GM13976 (cell line): ENCODE results near the gene TMC7.

Source experiments
- DNase-seq: peaks from one replicate; pipeline ENCODE4 v3.0.0; 2012; ENCODE audit warnings: low spot score
- in situ Hi-C: fragments of 300-500 bp; cut with MboI; formaldehyde crosslinking; loops from one replicate; pipeline ENCODE4 v1.12.0; 2022; ENCODE audit warnings: low sequenced_read_pairs, mixed read lengths, inconsistent platforms; ENCODE audit not compliant: unreplicated experiment
- TF ChIP-seq, protein P1 (sequence below): IDR thresholded peaks from 2 replicates; pipeline ENCODE4 v1.5.1; 2012; ENCODE audit warnings: borderline replicate concordance, mild to moderate bottlenecking; ENCODE audit not compliant: insufficient read depth; ENCODE audit errors: extremely low read depth, missing control alignments, control extremely low read depth

TMC7 gene

DNA sequence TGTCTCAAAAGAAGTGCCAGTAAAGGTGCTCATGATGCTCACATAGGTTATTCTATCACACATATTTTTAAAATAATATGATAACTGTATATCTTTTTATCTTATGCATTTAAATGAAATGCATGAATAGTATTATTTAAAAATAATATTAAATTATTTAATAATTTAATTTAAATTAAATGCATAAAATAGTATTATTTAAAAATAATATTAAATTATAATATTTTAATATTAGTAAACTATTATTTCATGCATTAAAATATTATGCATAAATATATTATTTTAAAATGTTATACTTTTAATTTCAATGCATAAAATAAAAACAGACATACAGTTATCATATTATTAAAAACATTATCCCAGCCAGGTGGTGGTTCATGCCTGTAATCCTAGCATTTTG lies 33.4 kb downstream of the TMC7 start:
- TF ChIP-seq, protein P1, sequence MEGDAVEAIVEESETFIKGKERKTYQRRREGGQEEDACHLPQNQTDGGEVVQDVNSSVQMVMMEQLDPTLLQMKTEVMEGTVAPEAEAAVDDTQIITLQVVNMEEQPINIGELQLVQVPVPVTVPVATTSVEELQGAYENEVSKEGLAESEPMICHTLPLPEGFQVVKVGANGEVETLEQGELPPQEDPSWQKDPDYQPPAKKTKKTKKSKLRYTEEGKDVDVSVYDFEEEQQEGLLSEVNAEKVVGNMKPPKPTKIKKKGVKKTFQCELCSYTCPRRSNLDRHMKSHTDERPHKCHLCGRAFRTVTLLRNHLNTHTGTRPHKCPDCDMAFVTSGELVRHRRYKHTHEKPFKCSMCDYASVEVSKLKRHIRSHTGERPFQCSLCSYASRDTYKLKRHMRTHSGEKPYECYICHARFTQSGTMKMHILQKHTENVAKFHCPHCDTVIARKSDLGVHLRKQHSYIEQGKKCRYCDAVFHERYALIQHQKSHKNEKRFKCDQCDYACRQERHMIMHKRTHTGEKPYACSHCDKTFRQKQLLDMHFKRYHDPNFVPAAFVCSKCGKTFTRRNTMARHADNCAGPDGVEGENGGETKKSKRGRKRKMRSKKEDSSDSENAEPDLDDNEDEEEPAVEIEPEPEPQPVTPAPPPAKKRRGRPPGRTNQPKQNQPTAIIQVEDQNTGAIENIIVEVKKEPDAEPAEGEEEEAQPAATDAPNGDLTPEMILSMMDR: no peak
- no peak for DNase-seq
- in situ Hi-C loops: no loop called here

DNA sequence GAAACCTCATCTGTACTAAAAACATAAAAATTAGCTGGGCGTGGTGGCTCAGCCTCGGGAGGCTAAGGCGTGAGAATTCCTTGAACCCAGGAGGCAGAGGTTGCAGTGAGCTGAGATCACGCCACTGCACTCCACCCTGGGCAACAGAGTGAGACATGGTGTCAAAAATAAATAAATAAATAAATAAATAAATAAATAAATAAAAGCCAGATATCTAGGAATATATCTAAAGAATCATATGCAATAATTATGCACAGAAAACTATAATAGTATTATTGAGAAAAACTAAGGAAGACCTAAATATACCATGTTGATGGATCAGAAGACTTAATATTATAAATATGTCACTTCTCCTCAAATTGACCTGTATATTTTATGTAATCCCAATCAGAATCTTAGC lies 37.0 kb downstream of the TMC7 start:
- TF ChIP-seq, protein P1: no peak
- DNase-seq: no peak
- in situ Hi-C loops: no loop called here

DNA sequence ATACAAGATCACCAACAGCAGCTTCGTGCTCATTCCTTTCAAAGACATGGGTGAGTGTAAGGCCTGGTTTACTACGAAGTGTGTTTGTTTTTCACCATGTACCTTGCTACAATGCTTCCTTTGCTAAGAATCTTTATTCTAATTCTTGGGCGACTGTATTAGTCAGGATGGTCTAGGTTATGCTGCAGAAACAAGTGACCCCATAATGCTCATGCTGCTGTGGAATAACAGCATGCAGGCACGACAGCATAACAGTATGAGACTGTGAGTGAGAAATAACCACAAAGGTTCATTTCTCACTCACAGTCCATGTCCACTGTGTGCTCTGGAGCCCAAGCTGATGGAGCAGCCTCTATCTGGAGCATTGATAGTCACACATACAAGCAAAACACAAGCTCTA lies 38.0 kb downstream of the TMC7 start:
- in situ Hi-C loops: no loop called here
- DNase-seq: no peak
- TF ChIP-seq, protein P1: no peak

DNA sequence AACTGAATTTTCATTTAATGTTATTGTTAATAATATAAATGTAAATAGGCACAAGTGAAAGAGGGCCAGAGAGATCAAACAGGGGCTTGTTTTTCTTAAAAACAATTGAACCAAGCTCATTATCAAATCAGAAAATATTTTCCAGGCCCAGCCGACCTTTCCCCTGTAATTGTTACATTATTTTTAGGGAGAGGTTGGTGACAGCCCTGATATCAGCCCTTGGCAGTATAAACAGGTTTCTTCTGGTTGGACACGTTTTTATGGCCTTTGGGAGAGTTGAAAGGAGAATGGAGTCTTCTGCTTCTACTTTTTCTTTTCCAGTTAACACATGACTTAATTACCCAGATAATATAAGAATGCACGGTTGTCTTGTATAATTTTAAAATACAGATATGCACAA lies 43.7 kb downstream of the TMC7 start:
- DNase-seq: no peak
- TF ChIP-seq, protein P1: no peak
- in situ Hi-C loops: no loop called here

DNA sequence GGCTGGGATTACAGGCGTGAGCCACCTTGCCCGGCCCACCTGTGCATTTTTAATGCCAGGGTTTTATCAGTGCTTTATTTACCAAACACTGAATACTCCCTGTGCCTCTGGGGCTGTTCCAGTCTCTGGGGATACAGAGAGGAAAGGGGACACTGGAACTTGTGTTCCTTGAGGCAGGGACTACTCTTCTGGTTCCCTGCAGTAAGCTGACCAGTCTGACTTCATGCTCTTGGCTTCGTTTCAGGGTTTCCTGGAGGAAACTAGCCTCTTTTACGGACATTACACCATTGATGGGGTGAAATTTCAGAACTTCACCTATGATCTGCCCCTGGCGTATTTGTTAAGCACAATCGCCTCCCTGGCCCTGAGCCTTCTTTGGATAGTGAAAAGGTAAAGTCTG lies 46.2 kb downstream of the TMC7 start:
- TF ChIP-seq, protein P1: no peak
- no peak for DNase-seq
- in situ Hi-C loops: no loop called here

DNA sequence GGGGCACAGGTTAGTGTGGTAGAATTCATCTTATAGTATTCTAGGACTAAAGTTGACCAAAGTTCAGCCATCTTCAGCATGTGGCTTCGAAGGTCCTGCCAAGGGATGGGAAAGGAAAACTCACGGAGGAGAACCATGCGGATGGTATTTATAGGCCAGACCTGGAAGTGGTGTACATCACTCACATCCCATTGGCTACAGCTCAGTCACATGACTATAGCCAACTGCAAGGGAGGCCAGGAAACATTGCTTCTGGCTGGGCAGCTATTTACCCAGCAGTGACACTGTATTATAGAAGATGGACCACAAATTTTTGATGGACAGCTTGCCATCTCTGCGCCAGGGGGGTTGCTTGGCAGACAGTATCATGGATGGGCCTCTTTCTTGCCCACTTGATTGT lies 48.0 kb downstream of the TMC7 start:
- TF ChIP-seq, protein P1: no peak
- in situ Hi-C loops: no loop called here
- DNase-seq: no peak

DNA sequence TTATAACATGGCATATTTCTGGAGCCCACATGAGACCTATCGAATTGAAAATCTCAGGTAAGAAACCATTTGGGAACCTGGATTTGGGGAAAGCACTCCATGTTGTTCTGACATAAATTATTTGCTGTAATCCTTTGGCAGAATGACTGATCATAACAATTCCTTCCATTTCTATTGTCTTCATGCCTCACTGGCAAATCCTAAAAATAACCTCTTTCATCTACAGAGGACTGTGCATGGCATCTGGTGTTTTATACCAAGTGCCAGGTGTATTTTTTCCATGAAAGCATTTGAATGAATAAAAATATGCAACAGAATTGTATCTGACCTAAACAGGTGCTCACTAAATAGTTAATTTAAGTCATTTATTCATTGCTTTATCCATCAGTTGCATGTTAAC lies 50.0 kb downstream of the TMC7 start:
- no peak for DNase-seq
- TF ChIP-seq, protein P1: no peak
- in situ Hi-C loops: no loop called here
